B cell (primary cell): ENCODE data around the gene IL17RA. TPM values are rescaled to one million over a fixed set of nuclear protein-coding genes. Genes with fewer than 3 reads are reported as not detected.

Experiments
- ATAC-seq: fragments of 200-7000 bp; cut with Tn5 transposase; one replicate; pipeline ENCODE4 v1.10.0; 2021; ENCODE audit warnings: low read depth, mild to moderate bottlenecking, moderate number of reproducible peaks, moderate library complexity
- CTCF ChIA-PET: fragments of 350-600 bp; sonication (Branson Sonifier 250); formaldehyde crosslinking; loops from one replicate; lab custom pipeline; 2021; ENCODE audit warnings: antibody characterized with exemption, inconsistent platforms; lab: Charles Lee
- POLR2A ChIA-PET: fragments of 350-600 bp; sonication (Branson Sonifier 250); formaldehyde crosslinking; loops from one replicate; lab custom pipeline; 2021; ENCODE audit warnings: antibody characterized with exemption; lab: Charles Lee
- DNase-seq: peaks from one replicate; pipeline ENCODE4 v3.0.0; 2013
- H2AFZ ChIP-seq: 2 replicates; pipeline ENCODE4 v1.6.1; 2012; ENCODE audit warnings: mild to moderate bottlenecking, low read depth, low read length; ENCODE audit not compliant: insufficient read depth, poor library complexity, severe bottlenecking
- H3K27ac ChIP-seq, 2 donors: 1 replicate in 1 of 2; 2 replicates in 1 of 2; pipeline ENCODE4 v1.5.1; 2012 to 2013; ENCODE audit warnings: low read length in 2 of 2, mild to moderate bottlenecking in 2 of 2, moderate library complexity in 1 of 2
- H3K27me3 ChIP-seq, 4 experiments: fragments of 200-600 bp in 1 of 4; sonication (generic) in 1 of 4; replicated peaks in 1 of 4; 1 replicate in 2 of 4; 2 replicates in 2 of 4; pipeline versions ENCODE4 v1.6.1 to v1.7.0; 2013 to 2016; ENCODE audit warnings: low read length in 3 of 4, mild to moderate bottlenecking in 2 of 4, mixed read lengths in 1 of 4, moderate library complexity in 1 of 4; ENCODE audit not compliant: insufficient read depth in 4 of 4, control insufficient read depth in 3 of 4; ENCODE audit errors: control extremely low read depth in 1 of 4
- H3K36me3 ChIP-seq, 2 experiments: replicated peaks in 1 of 2; 1 replicate in 1 of 2; 2 replicates in 1 of 2; pipeline versions ENCODE4 v1.6.1 to v1.7.1; 2013; ENCODE audit warnings: low read length in 1 of 2; ENCODE audit not compliant: insufficient read depth in 2 of 2, control insufficient read depth in 1 of 2; ENCODE audit errors: control extremely low read depth in 1 of 2, extremely low read depth in 1 of 2
- H3K4me1 ChIP-seq, 2 donors: fragments of 200-600 bp in 1 of 2; sonication (generic) in 1 of 2; 1 replicate in 1 of 2; 2 replicates in 1 of 2; pipeline versions ENCODE4 v1.5.1 to v1.6.1; 2013 to 2017; ENCODE audit warnings: low read length in 2 of 2; ENCODE audit not compliant: control insufficient read depth in 2 of 2, insufficient read depth in 2 of 2
- H3K4me2 ChIP-seq: replicated peaks from 2 replicates; pipeline ENCODE3; 2012; ENCODE audit warnings: mild to moderate bottlenecking, low read depth, low read length; ENCODE audit not compliant: poor library complexity, severe bottlenecking
- H3K4me3 ChIP-seq, 5 experiments: fragments of 200-600 bp in 1 of 5; sonication (generic) in 1 of 5; 1 replicate in 3 of 5; 2 replicates in 2 of 5; pipeline versions ENCODE4 v1.5.1 to v1.7.0; 2011 to 2016; ENCODE audit warnings: low read length in 4 of 5, mild to moderate bottlenecking in 4 of 5, low read depth in 2 of 5, control low read depth in 1 of 5, moderate library complexity in 1 of 5; ENCODE audit not compliant: insufficient read depth in 1 of 5; ENCODE audit errors: control extremely low read depth in 1 of 5, extremely low read depth in 1 of 5
- H3K79me2 ChIP-seq: fragments of 200-600 bp; sonication (generic); one replicate; pipeline ENCODE4 v1.6.0; 2016; ENCODE audit warnings: low read length; ENCODE audit not compliant: control insufficient read depth, insufficient read depth
- H3K9ac ChIP-seq: fragments of 200-600 bp; sonication (generic); 2 replicates; pipeline ENCODE4 v1.6.1; 2017; ENCODE audit warnings: mild to moderate bottlenecking, low read length, moderate library complexity
- H3K9me3 ChIP-seq, 3 donors: one replicate each; pipeline versions ENCODE4 v1.6.1 to v1.7.1; 2013; ENCODE audit warnings: low read length in 2 of 3; ENCODE audit not compliant: control insufficient read depth in 2 of 3, insufficient read depth in 1 of 3; ENCODE audit errors: control extremely low read depth in 1 of 3
- H4K20me1 ChIP-seq: 2 replicates; pipeline ENCODE4 v1.6.0; 2012; ENCODE audit warnings: mild to moderate bottlenecking, low read length; ENCODE audit not compliant: insufficient read depth, control insufficient read depth, poor library complexity, severe bottlenecking
- H3K27ac Mint-ChIP-seq: one replicate; pipeline ENCODE4 v1.8.0; 2021; ENCODE audit warnings: mixed read lengths
- H3K27me3 Mint-ChIP-seq: one replicate; pipeline ENCODE4 v1.8.0; 2021; ENCODE audit warnings: mixed read lengths
- H3K4me1 Mint-ChIP-seq: one replicate; pipeline ENCODE4 v1.8.0; 2021; ENCODE audit warnings: mixed read lengths
- H3K4me3 Mint-ChIP-seq: one replicate; pipeline ENCODE4 v1.8.0; 2021; ENCODE audit warnings: mixed read lengths
- H3K9me3 Mint-ChIP-seq: one replicate; pipeline ENCODE4 v1.8.0; 2022; ENCODE audit warnings: mixed read lengths; ENCODE audit not compliant: insufficient read depth
- CTCF ChIP-seq: fragments of 200-600 bp; IDR thresholded peaks from one replicate; pipeline ENCODE4 v1.8.0; 2022; ENCODE audit warnings: antibody characterized with exemption, mild to moderate bottlenecking
- EZH2 ChIP-seq: IDR thresholded peaks from 2 replicates; pipeline ENCODE4 v1.6.1; 2012; ENCODE audit warnings: borderline replicate concordance, low read depth, mild to moderate bottlenecking, moderate library complexity, low read length; ENCODE audit not compliant: insufficient read depth, poor library complexity, severe bottlenecking
- WGBS: methylation state at CpG from one replicate; pipeline ENCODE4 v1.1.5; 2013; ENCODE audit warnings: missing lambda C conversion rate; ENCODE audit not compliant: insufficient coverage; 5-methylcytosine and 5-hydroxymethylcytosine counted together
- intact Hi-C: fragments of 100-400 bp; cut with micrococcal nuclease; formaldehyde crosslinking; loops from one replicate; pipeline ENCODE4 v1.10.0; 2022
- polyA plus RNA-seq: library from polyadenylated mRNA; depleted of rRNA; stranded (reverse); fragments of >200 nt; gene quantifications from 2 replicates; pipeline ENCODE4 v1.2.3, GENCODE V29; 2012
- total RNA-seq, 2 donors: library from RNA; stranded (reverse); fragments of 120-200 nt in 1 of 2; gene quantifications; 1 replicate in 1 of 2; 2 replicates in 1 of 2; pipeline versions ENCODE4 v1.2.3 to v1.2.4, GENCODE V29; 2013 to 2022

Gene IL17RA
- total and polyA plus RNA-seq, 2 donors (not counting 1 experiment from before 2014, with no cell fraction given) = 8.1 to 24.6 TPM

DNA sequence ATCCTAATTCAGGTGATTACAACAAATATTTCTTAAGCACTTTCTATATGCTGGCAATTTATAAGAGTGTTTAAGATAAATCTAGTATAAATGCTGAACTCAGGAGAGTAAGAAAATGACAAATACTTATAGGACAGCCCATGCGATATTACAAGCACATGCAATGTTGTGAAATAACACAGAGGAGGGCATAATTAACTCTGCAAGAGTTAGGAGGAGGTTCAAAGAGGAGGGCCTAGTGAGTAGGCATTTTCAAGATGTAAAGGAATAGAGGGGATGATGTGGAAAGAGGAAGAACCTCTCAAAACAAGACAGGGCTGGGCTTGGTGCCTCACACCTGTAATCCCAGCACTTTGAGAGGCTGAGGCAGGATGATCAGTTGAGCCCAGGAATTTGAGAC, 37.1 kb upstream of the IL17RA start:
- Histone ChIP-seq H3K9me3 (no peaks in the 10 kb centered on the region), H3K36me3 (no peaks in the 10 kb centered on the region), H3K27me3 (no peaks in the 10 kb centered on the region), H3K4me2 (no peak overlapping the region), H2AFZ (no peak overlapping the region), H4K20me1 (no peaks in the 10 kb centered on the region), H3K79me2 (no peaks in the 10 kb centered on the region), H3K4me3 (no peak overlapping the region), H3K9ac (no peak overlapping the region), H3K27ac (no peak overlapping the region), H3K4me1 (peaks cover 7 to 12% of the 10 kb centered on the region in 2 donors)
- H3K27me3 Mint-ChIP-seq = no peaks in the 10 kb centered on the region
- ChIA-PET POLR2A (no interaction called here), CTCF (no interaction called here)
- no peak overlapping the region for H3K27ac Mint-ChIP-seq
- intact Hi-C loops = no loop called here
- no peaks in the 10 kb centered on the region for H3K9me3 Mint-ChIP-seq
- no peak overlapping the region for H3K4me3 Mint-ChIP-seq
- no peak for DNase-seq
- TF ChIP-seq CTCF (no peak), EZH2 (no peak)
- no CpG with 5 or more reads among the region's 1 CpG for WGBS
- ATAC-seq = no peak
- peaks cover 18% of the 10 kb centered on the region for H3K4me1 Mint-ChIP-seq

DNA sequence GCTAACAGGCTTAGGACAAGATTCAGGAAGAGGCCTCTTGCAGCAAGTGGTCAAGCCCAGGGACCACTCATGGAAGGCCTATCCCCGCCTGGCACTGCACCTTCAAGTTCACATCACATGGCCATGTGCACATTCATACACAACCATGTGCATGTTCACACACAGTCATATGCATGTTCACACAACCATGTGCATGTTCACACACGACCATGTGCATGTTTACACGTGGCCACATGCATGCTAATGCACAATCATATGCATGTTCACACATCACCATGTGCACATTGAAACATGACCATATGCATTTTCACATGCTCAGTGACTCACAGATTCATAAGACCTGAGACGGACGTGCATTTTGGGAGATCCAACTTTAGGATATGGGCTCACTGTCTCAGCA, 28.7 kb upstream of the IL17RA start:
- no peak overlapping the region for H2AFZ ChIP-seq
- 96% methylated on average over 5 of the region's 5 CpGs for WGBS
- H4K20me1 ChIP-seq = no peaks in the 10 kb centered on the region
- H3K27me3 ChIP-seq = no peaks in the 10 kb centered on the region
- POLR2A ChIA-PET = no interaction called here
- H3K9ac ChIP-seq = no peak overlapping the region
- Mint-ChIP-seq H3K4me1 (peaks cover 2% of the 10 kb centered on the region), H3K4me3 (no peak overlapping the region), H3K27me3 (no peaks in the 10 kb centered on the region), H3K9me3 (no peaks in the 10 kb centered on the region), H3K27ac (no peak overlapping the region)
- peaks cover 0 to 3% of the 10 kb centered on the region in 2 donors for H3K4me1 ChIP-seq
- no peak overlapping the region for H3K27ac ChIP-seq
- H3K79me2 ChIP-seq = no peaks in the 10 kb centered on the region
- H3K4me3 ChIP-seq = no peak overlapping the region
- CTCF ChIA-PET = interaction anchor here (1.0 to 1.4 kb wide), 3 partner anchors 116 to 446 kb away, joined by 3 to 4 read pairs (median 4); no protein-coding TSS in a partner anchor
- H3K4me2 ChIP-seq = no peak overlapping the region
- ATAC-seq = no peak
- intact Hi-C loops = no loop called here
- no peaks in the 10 kb centered on the region for H3K36me3 ChIP-seq
- TF ChIP-seq EZH2 = no peak
- no peak for TF ChIP-seq CTCF
- no peaks in the 10 kb centered on the region for H3K9me3 ChIP-seq
- DNase-seq = no peak
